Epidermal melanocyte (primary cell): ENCODE results near the gene GSTO2.

ENCODE experiments used
- DNase-seq: peaks from one replicate; pipeline ENCODE4 v3.0.0; 2011; ENCODE audit warnings: low spot score; ENCODE audit not compliant: insufficient read length

GSTO2 gene

GRCh38 chr10:104339469-104340110, 70.6 kb downstream of the GSTO2 start:
- DNase-seq, result no peak

- no peak for DNase-seq
Observed at GRCh38 chr10:104340111-104340526, 71.1 kb downstream of the GSTO2 start.

DNA sequence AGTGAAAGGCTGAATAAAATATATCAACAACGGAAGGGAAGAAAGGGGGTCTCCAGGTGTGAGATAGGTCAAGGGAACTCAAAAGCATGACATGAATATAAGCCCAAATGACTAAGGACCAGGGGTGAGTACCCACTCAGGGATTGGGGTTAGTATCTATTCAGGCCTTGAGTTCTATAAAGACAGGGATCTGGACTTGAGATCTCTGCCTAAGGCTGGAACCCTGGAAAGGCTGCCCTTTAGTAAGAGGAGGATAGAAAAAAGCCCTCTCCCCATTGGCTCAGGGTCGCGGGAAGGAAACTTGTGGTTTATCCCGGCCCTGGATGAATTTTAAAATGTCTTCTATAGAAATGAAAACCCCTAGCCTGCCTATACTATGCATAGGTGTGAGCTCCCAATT, 71.7 kb downstream of the GSTO2 start:
- no peak for DNase-seq

GRCh38 chr10:104342941-104343411, 74.0 kb downstream of the GSTO2 start:
- no peak for DNase-seq

DNA sequence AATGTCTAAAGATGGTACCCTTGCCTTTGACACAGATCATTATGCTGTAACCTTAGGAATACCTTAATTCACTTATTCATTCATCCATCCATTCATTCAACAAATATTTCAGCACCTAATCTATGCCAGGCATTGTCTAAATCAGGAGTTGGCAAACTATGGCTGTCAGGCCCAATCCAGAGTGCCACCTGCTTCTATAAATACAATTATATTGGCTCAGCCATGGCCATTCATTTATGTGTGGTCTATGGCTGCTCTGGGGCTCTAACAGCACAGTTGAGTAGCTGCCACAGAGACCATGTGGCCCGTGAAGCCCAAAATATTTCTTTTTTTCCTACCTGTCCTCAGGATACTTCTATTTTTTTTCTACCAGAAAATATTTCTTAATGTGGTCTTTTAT, 75.2 kb downstream of the GSTO2 start:
- no peak for DNase-seq

- DNase-seq, result no peak
Observed at GRCh38 chr10:104345515-104345914, 76.5 kb downstream of the GSTO2 start.

GRCh38 chr10:104345941-104346340, 77.0 kb downstream of the GSTO2 start:
- DNase-seq, result no peak

GRCh38 chr10:104347295-104348045, 78.5 kb downstream of the GSTO2 start:
- DNase-seq, result no peak

GRCh38 chr10:104348601-104349000, 79.6 kb downstream of the GSTO2 start:
- no peak for DNase-seq

DNA sequence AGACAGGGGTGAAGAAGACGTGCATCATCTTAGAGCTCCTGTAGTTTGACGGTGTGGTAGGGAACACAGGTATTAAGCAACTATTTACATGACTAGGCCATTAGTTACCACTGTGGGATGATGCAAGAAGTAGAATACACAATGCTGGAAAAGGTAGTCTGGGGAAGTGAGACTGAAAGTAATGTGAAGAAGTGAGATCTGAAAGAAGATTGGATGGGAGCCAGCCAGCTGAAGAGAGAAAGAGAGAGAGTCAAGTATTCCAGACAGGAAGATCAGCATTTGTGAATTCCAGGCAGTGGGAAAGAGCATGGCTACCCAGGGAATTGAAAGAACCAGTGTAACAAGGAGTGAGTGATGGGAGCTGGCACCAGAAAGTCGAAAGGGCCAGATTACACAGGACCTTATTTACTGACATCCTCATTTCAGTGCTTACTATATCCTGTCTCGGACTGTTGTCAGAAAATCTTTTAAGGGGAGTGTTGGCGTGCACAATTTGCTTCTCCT, 80.7 kb downstream of the GSTO2 start:
- DNase-seq, result no peak

DNA sequence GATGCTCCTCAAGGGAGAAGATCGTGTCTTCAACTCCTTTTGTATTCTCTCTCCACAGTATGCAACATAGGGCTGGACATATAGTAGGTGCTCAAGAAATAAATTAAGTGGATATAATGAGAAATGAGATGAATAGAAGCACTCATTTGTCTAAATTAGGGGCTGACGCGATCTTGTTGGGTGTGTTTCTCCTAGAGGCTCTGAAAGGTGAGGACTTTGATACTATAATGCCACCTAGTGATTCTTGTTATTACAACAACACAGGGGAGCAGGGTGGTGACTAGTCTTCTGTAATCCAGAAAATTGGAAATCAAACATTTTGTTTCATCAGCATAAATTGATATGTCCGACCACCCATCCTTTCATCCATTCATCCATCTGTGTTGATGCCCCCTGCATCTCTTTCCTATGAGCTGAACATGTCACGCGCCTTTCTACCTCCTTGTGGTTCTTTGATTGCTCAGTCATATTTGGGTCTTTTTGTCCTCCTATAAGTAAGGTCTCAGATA, 81.2 kb downstream of the GSTO2 start:
- DNase-seq, result peak; percentile 51

GRCh38 chr10:104351061-104351702, 82.2 kb downstream of the GSTO2 start:
- DNase-seq, result no peak

GRCh38 chr10:104351919-104352318, 82.9 kb downstream of the GSTO2 start:
- DNase-seq, result no peak

DNA sequence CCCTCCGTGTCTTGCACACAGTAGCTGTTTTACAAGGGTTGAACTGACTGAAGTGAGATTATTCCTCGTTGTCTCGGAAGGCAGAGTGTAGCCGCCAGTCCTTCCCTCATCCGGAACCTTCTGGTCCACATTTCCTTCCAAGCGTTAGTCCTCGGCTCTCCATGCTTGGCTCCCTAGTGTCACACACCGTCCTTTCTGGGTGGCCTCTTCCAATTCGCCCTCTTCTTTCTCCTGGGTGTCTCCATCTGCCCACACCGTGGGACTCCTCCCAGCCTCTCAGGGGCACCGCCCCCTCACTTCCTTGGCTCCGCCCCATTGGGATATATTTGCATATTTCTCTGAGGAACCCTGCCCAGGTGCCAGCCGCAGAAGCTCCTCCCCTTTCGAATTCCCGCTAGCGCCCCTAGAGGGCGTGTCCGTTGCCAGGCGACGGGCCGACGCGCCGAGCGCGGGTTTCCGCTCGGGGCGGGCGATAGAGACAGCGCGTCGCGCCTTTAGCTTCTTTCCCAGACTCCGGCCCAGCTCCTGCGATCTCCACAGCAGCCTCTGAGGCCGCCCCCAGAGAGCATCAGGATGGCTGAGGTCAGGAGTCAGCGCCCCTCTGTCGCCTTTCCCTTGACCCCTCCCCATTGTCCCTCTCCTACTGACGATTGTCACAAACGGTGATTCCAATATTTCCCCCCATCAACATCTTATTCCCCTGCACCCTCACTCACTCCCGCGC, 84.5 kb downstream of the GSTO2 start, which contains the start of gene CFAP58:
Gene CFAP58 (plus strand): TSS at position 509 of the 724 bp plus-strand sequence. CDS start 65 bp downstream, at position 574.
- DNase-seq, result peak; percentile 67
